H1 (cell line): ENCODE results near the gene SLC5A4. TPM values are rescaled to one million over a fixed set of nuclear protein-coding genes. Genes with fewer than 3 reads are reported as not detected.

Experiments used
- CTCF ChIP-seq, 3 experiments: IDR thresholded peaks; 1 replicate in 2 of 3; 2 replicates in 1 of 3; pipeline versions ENCODE4 v1.5.1 to v1.6.1; 2011; ENCODE audit warnings: low read length in 3 of 3, mild to moderate bottlenecking in 3 of 3, inconsistent platforms in 2 of 3, low read depth in 1 of 3, moderate library complexity in 1 of 3; ENCODE audit not compliant: insufficient read depth in 1 of 3; ENCODE audit errors: control extremely low read depth in 1 of 3
- SIX5 ChIP-seq: IDR thresholded peaks from 2 replicates; pipeline ENCODE4 v1.6.1; 2011; ENCODE audit warnings: mild to moderate bottlenecking, low read depth, low read length
- polyA plus RNA-seq, 7 experiments: library from polyadenylated mRNA; depleted of rRNA in 3 of 7; stranded (reverse) in 5 of 7; unstranded in 2 of 7; fragments of >200 nt in 5 of 7; fragments of 200-250 nt in 2 of 7; gene quantifications; 1 replicate in 5 of 7; 2 replicates in 1 of 7; 4 replicates in 1 of 7; pipeline versions ENCODE4 v1.2.1 to v1.2.3, GENCODE V29; 2011 to 2013; ENCODE audit warnings: missing spikeins in 2 of 7, mixed read lengths in 2 of 7
- total RNA-seq: library from RNA; stranded (reverse); fragmentation: NEBNext Ultra II Directional; extraction: Animal tissue kit (Norgen Biotek cat#: 25700); gene quantifications from 2 replicates; pipeline ENCODE4 v1.2.1, GENCODE V29; 2021

SLC5A4 gene
- total and polyA plus RNA-seq, 2 of the 8 experiments (the other 6 are each of a cell fraction or from before 2014, with no cell fraction given) = 0.17 TPM; not detected in 1

GRCh38 chr22:32233091-32233490 is 22.1 kb downstream of the SLC5A4 start (continued):
- no peak for TF ChIP-seq CTCF (IDR thresholded peaks at IDR 0.05; ENCODE audit: control extremely low read depth in 1 of 3, insufficient read depth in 1 of 3, low read depth in 1 of 3, low read length in 3 of 3)
- no peak for TF ChIP-seq SIX5
- TF ChIP-seq, all 59 proteins: peak for 0
